Gastrocnemius medialis (tissue), 4 donors: ENCODE measurements around the gene PDE6A.

Source experiments
- CTCF ChIP-seq, 5 experiments: fragments of 450-650 bp in 3 of 5; fragments of 200-600 bp in 2 of 5; sonication (generic) in 2 of 5; IDR thresholded peaks in 4 of 5; conservative IDR thresholded peaks in 1 of 5; 1 replicate in 4 of 5; 2 replicates in 1 of 5; pipeline ENCODE4 v1.5.1; 2016 to 2019; ENCODE audit warnings: antibody characterized with exemption in 5 of 5, mild to moderate bottlenecking in 3 of 5, moderate library complexity in 3 of 5
- POLR2A ChIP-seq, 2 donors: fragments of 450-650 bp; IDR thresholded peaks; one replicate each; pipeline ENCODE4 v1.6.1; 2017; ENCODE audit warnings: antibody characterized with exemption in 2 of 2, mild to moderate bottlenecking in 2 of 2, moderate library complexity in 2 of 2

- no peak for TF ChIP-seq CTCF (IDR thresholded peaks at IDR 0.05 in 4 of 5, conservative IDR thresholded peaks at IDR 0.05 in 1 of 5)
- no peak for TF ChIP-seq POLR2A (IDR thresholded peaks at IDR 0.05)
Observed at GRCh38 chr5:149957855-149958254, 13.3 kb upstream of the PDE6A start.
